A549 (cell line): Measurements from ENCODE around the gene DEFB123. TPM values are rescaled to one million over a fixed set of nuclear protein-coding genes. Genes with fewer than 3 reads are reported as not detected.
"Not testable (repeated sequence)": the region's sequence is repeated elsewhere in the genome, so short reads cannot be mapped to it uniquely, and the experiment has no call there.

Experiments used
- ATAC-seq, 2 experiments: fragments of 200-7000 bp in 1 of 2; fragments of >200 bp in 1 of 2; cut with Nextera tagmentation in 1 of 2; cut with Tn5 transposase in 1 of 2; 3 replicates each; pipeline versions ENCODE4 v1.8.0 to v1.9.1; 2018 to 2020; ENCODE audit warnings: mild to moderate bottlenecking in 1 of 2, moderate library complexity in 1 of 2
- CTCF ChIA-PET: fragments of 300-600 bp; sonication (Branson Sonifier 250); formaldehyde crosslinking; extraction: SDS; loops from one replicate; lab custom pipeline; 2021; ENCODE audit warnings: antibody characterized with exemption, inconsistent platforms; lab: Yijun Ruan, JAX
- POLR2A ChIA-PET: fragments of 350-600 bp; formaldehyde crosslinking; extraction: SDS; loops from one replicate; lab custom pipeline; 2021; ENCODE audit warnings: antibody characterized with exemption, inconsistent platforms; lab: Yijun Ruan, JAX
- DNase-seq, 2 experiments: peaks; one replicate each; pipeline versions ENCODE4 v3.0.0 to v3.0.0-alpha.2; 2011 to 2016; ENCODE audit warnings: low read depth in 1 of 2, low spot score in 1 of 2
- FAIRE-seq: peaks from 2 replicates; lab custom pipeline; 2011; peaks lifted over from hg19 to GRCh38; lab: Jason Lieb, UNC
- H3K27ac ChIP-seq, 2 experiments: fragments of >200 bp; sonication (Bioruptor Twin); formaldehyde crosslinking; 3 replicates each; pipeline ENCODE4 v1.5.1; 2016 to 2017
- H3K4me1 ChIP-seq: fragments of >200 bp; sonication (Bioruptor Twin); formaldehyde crosslinking; 3 replicates; pipeline ENCODE4 v1.6.1; 2016
- H3K4me2 ChIP-seq: fragments of >200 bp; sonication (Bioruptor Twin); formaldehyde crosslinking; 3 replicates; pipeline ENCODE4 v1.6.1; 2016
- H3K4me3 ChIP-seq: fragments of >200 bp; sonication (Bioruptor Twin); formaldehyde crosslinking; 3 replicates; pipeline ENCODE4 v1.5.1; 2016
- H3K9me3 ChIP-seq: fragments of >200 bp; sonication (Bioruptor Twin); formaldehyde crosslinking; 3 replicates; pipeline ENCODE4 v1.6.1; 2016
- E2F6 ChIP-seq: IDR thresholded peaks from 2 replicates; pipeline ENCODE4 v1.6.1; 2012; ENCODE audit warnings: low read depth, borderline replicate concordance
- FOXS1 ChIP-seq: fragments of 250-450 bp; sonication (Bioruptor Pico); IDR thresholded peaks from 2 replicates; pipeline ENCODE4 v1.5.0; 2020; ENCODE audit warnings: mild to moderate bottlenecking, moderate library complexity
- HES2 ChIP-seq: fragments of >200 bp; sonication (Bioruptor Twin); formaldehyde crosslinking; IDR thresholded peaks from 2 replicates; pipeline ENCODE4 v1.6.1; 2016
- HMGXB4 ChIP-seq: fragments of 250-450 bp; sonication (Bioruptor Pico); IDR thresholded peaks from 2 replicates; pipeline ENCODE4 v1.5.0; 2021; ENCODE audit warnings: mild to moderate bottlenecking, moderate library complexity, borderline replicate concordance
- HOXB13 ChIP-seq: fragments of 250-450 bp; sonication (Bioruptor Pico); IDR thresholded peaks from 2 replicates; pipeline ENCODE4 v1.5.0; 2020; ENCODE audit warnings: low read depth, mild to moderate bottlenecking, moderate library complexity
- JUN ChIP-seq, 2 experiments: fragments of >200 bp; sonication (Bioruptor Twin); formaldehyde crosslinking; IDR thresholded peaks; 2 replicates in 1 of 2; 3 replicates in 1 of 2; pipeline ENCODE4 v1.6.1; 2016 to 2017
- JUNB ChIP-seq: fragments of >200 bp; sonication (Bioruptor Twin); formaldehyde crosslinking; IDR thresholded peaks from 2 replicates; pipeline ENCODE4 v1.6.1; 2016
- MAFK ChIP-seq: fragments of 450-650 bp; IDR thresholded peaks from 2 replicates; pipeline ENCODE4 v1.6.1; 2014; ENCODE audit not compliant: partially characterized antibody
- MYC ChIP-seq: IDR thresholded peaks from 2 replicates; pipeline ENCODE4 v1.6.1; 2012; ENCODE audit warnings: mild to moderate bottlenecking, inconsistent platforms, low read length, improper control_type of control experiment, borderline replicate concordance
- PHF8 ChIP-seq: fragments of 200-600 bp; sonication (generic); IDR thresholded peaks from 2 replicates; pipeline ENCODE4 v1.6.1; 2016; ENCODE audit warnings: low read depth, mild to moderate bottlenecking, antibody characterized with exemption, moderate library complexity, borderline replicate concordance
- RAD21 ChIP-seq, 2 experiments: fragments of >200 bp in 1 of 2; sonication (Bioruptor Twin) in 1 of 2; formaldehyde crosslinking in 1 of 2; IDR thresholded peaks in 1 of 2; conservative IDR thresholded peaks in 1 of 2; 2 replicates in 1 of 2; 3 replicates in 1 of 2; pipeline ENCODE4 v1.6.1; 2012 to 2018; ENCODE audit warnings: inconsistent platforms in 1 of 2
- SREBF2 ChIP-seq: fragments of 450-650 bp; IDR thresholded peaks from 2 replicates; pipeline ENCODE4 v1.6.1; 2014; ENCODE audit warnings: mild to moderate bottlenecking, moderate library complexity
- ZNF302 ChIP-seq: fragments of 250-450 bp; sonication (Bioruptor Pico); IDR thresholded peaks from 2 replicates; pipeline ENCODE4 v1.9.0; 2021; ENCODE audit warnings: inconsistent platforms, mild to moderate bottlenecking, moderate library complexity
- WGBS: methylation state at CpG from one replicate; pipeline ENCODE4 v1.1.6; 2017; ENCODE audit errors: missing lambda C conversion rate; 5-methylcytosine and 5-hydroxymethylcytosine counted together
- polyA plus RNA-seq, 4 experiments: library from polyadenylated mRNA; depleted of rRNA in 3 of 4; stranded (reverse); fragments of >200 nt; fragmentation: RNase III in 1 of 4; extraction: RNeasy Plus Mini Kit Qiagen cat#74134 plus additional on column Dnase treatment in 1 of 4; gene quantifications; 2 replicates in 3 of 4; 3 replicates in 1 of 4; pipeline ENCODE4 v1.2.3, GENCODE V29; 2011 to 2017

DEFB123 gene
- polyA plus RNA-seq, 2 of the 4 experiments (the other 2 are of a cell fraction) = not detected

GRCh38 chr20:31449511-31450414, 9.3 kb downstream of the DEFB123 start:
- Histone ChIP-seq H3K9me3 (no peaks in the 10 kb centered on the region), H3K27ac (no peak overlapping the region), H3K4me1 (no peaks in the 10 kb centered on the region), H3K4me2 (no peak overlapping the region), H3K4me3 (no peak overlapping the region)
- CTCF ChIA-PET = interaction anchor here (0.6 to 1.2 kb wide), 6 partner anchors 11 to 54 kb away, joined by 3 to 5 read pairs (median 4); no protein-coding TSS in a partner anchor
- WGBS = 38% methylated on average over 8 of the region's 8 CpGs
- ATAC-seq (no peak), FAIRE-seq (no peak), DNase-seq (no peak)
- POLR2A ChIA-PET = no interaction called here
- TF ChIP-seq ZNF302 (CRISPR knock-in tag) (no peak), PHF8 (no peak), FOXS1 (no peak), JUN (IDR thresholded peaks at IDR 0.05) (no peak), JUNB (no peak), HMGXB4 (CRISPR knock-in tag) (no peak), SREBF2 (no peak)

GRCh38 chr20:31452575-31452974, 12.1 kb downstream of the DEFB123 start:
- DNase-seq = no peak
- WGBS = 32% methylated on average over 2 of the region's 2 CpGs
- Histone ChIP-seq H3K4me1 (no peaks in the 10 kb centered on the region), H3K4me2 (no peak overlapping the region), H3K4me3 (no peak overlapping the region), H3K27ac (no peak overlapping the region), H3K9me3 (no peaks in the 10 kb centered on the region)
- no peak for ATAC-seq
- POLR2A ChIA-PET = no interaction called here
- FAIRE-seq = no peak
- no peak for TF ChIP-seq MYC
- TF ChIP-seq HES2 = no peak
- TF ChIP-seq MAFK = no peak
- TF ChIP-seq PHF8 = no peak
- no peak for TF ChIP-seq E2F6
- CTCF ChIA-PET = no interaction called here

GRCh38 chr20:31454361-31454760, 13.9 kb downstream of the DEFB123 start:
- H3K9me3 ChIP-seq = no peaks in the 10 kb centered on the region
- no peak overlapping the region for H3K4me2 ChIP-seq
- FAIRE-seq (no peak), DNase-seq (no peak), ATAC-seq (peak in 1 of 2 experiments; percentile 55; a peak in 2 of 6 replicates)
- CTCF ChIA-PET = interaction anchor here (0.6 to 2.0 kb wide), 5 partner anchors 14 to 157 kb away, joined by 3 to 14 read pairs (median 4); partner anchors contain the start of gene DEFB123
- no peaks in the 10 kb centered on the region for H3K4me1 ChIP-seq
- POLR2A ChIA-PET = no interaction called here
- no peak overlapping the region for H3K4me3 ChIP-seq
- WGBS = 46% methylated on average over 1 of the region's 1 CpG
- TF ChIP-seq HOXB13 = no peak
- TF ChIP-seq RAD21 (conservative IDR thresholded peaks at IDR 0.05 in 1 of 2, IDR thresholded peaks at IDR 0.05 in 1 of 2) = peak in 1 of 2 experiments; percentile 42; a peak in 3 of 5 replicates
- H3K27ac ChIP-seq = no peak overlapping the region

- no CpG with 5 or more reads among the region's 33 CpGs for WGBS
- ATAC-seq = not testable (repeated sequence)
These were observed 30.5 kb downstream of the DEFB123 start for GRCh38 chr20:31470946-31471345.

More at GRCh38 chr20:31470946-31471345, 30.5 kb downstream of the DEFB123 start:
- H3K9me3 ChIP-seq, H3K27ac ChIP-seq, CTCF ChIA-PET, H3K4me3 ChIP-seq, DNase-seq, POLR2A ChIA-PET, FAIRE-seq, H3K4me2 ChIP-seq, H3K4me1 ChIP-seq: not testable (repeated sequence)
